Stomach smooth muscle (tissue), 2 donors: ENCODE data around the gene ELOB.

Experiments
- H3K27ac ChIP-seq: one replicate; pipeline ENCODE4 v1.7.0; 2013; ENCODE audit warnings: mild to moderate bottlenecking, low read length, inconsistent platforms
- H3K27me3 ChIP-seq, 2 donors: one replicate each; pipeline ENCODE4 v1.7.0; 2013; ENCODE audit warnings: low read length in 2 of 2; ENCODE audit not compliant: insufficient read depth in 2 of 2, control insufficient read depth in 1 of 2
- H3K36me3 ChIP-seq, 2 donors: one replicate each; pipeline ENCODE4 v1.7.0; 2013; ENCODE audit warnings: low read length in 2 of 2; ENCODE audit not compliant: control insufficient read depth in 2 of 2, insufficient read depth in 2 of 2
- H3K4me1 ChIP-seq: one replicate; pipeline ENCODE4 v1.7.0; 2013; ENCODE audit warnings: low read length; ENCODE audit not compliant: control insufficient read depth, insufficient read depth
- H3K4me3 ChIP-seq, 2 donors: one replicate each; pipeline ENCODE4 v1.7.0; 2013; ENCODE audit warnings: low read length in 2 of 2
- H3K9ac ChIP-seq, 2 donors: one replicate each; pipeline ENCODE4 v1.7.0; 2013; ENCODE audit warnings: low read length in 2 of 2, mild to moderate bottlenecking in 1 of 2
- H3K9me3 ChIP-seq, 2 donors: one replicate each; pipeline ENCODE4 v1.7.0; 2013; ENCODE audit warnings: low read length in 2 of 2; ENCODE audit not compliant: control insufficient read depth in 2 of 2
- donor health status: healthy.
- donor health status: Pancreatic carcinoma.

The ELOB gene

GRCh38 chr16:2777231-2777902 is at the start of gene ELOB:
Gene ELOB, minus strand, starts transcription at chr16:2777280. Its CDS starts 41 bp downstream, at chr16:2777239.
- Histone ChIP-seq H3K27ac (peak within 1 kb of the TSS; percentile 99), H3K36me3 (peaks cover 11 to 13% of the 10 kb centered on the region in 2 donors), H3K4me1 (peaks cover 25% of the 10 kb centered on the region), H3K9ac (peak within 1 kb of the TSS; percentile 99 to 100), H3K9me3 (no peaks in the 10 kb centered on the region), H3K27me3 (no peaks in the 10 kb centered on the region), H3K4me3 (peak within 1 kb of the TSS; percentile 72 to 96)

DNA sequence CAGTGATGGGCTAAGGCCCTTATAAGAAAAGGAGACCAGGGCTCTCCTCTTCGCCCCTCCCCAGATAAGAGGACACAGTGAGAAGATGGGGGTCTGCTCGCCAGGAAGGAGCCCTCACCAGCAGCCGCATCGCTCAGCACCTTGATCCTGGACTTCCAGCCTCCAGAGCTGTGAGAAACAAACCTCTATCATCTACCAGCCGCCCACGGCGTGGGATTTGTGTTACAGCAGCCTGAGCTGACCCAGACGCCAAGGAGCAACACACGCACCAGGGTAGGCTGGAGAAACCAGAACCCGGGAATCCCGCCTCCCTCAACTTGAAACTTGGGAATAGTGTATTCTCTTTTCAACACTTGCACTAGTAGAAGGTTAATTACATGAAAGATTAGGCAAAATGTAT is 48.8 kb upstream of the ELOB start:
- Histone ChIP-seq H3K36me3 (no peaks in the 10 kb centered on the region), H3K9me3 (no peaks in the 10 kb centered on the region), H3K4me1 (no peaks in the 10 kb centered on the region), H3K9ac (no peak overlapping the region), H3K4me3 (no peak overlapping the region), H3K27me3 (peaks cover 9 to 12% of the 10 kb centered on the region in 2 donors), H3K27ac (no peak overlapping the region)

GRCh38 chr16:2825049-2825742 is 48.1 kb upstream of the ELOB start:
- Histone ChIP-seq H3K4me3 (no peak overlapping the region), H3K4me1 (no peaks in the 10 kb centered on the region), H3K27me3 (peaks cover 6 to 11% of the 10 kb centered on the region in 2 donors), H3K36me3 (no peaks in the 10 kb centered on the region), H3K27ac (no peak overlapping the region), H3K9me3 (no peaks in the 10 kb centered on the region), H3K9ac (no peak overlapping the region)

DNA sequence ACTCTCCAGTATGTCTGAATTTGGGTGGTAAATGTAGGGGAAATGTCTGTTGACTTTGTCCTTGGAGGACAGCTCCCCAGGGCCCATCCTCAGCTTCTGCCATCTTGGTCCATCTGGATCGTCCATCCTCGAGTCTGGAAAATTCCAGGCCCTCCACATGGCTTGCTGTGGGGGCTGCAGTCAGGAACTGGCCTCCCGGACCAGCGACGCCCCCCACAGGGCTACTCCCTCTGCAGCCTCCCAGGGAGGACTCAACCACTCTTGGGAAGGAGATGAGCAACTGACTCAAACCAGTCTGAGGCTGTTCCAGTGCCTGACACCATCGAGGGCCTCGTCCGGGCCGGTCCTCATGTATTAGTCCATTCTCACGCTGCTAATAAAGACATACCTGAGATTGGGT is 47.5 kb upstream of the ELOB start:
- Histone ChIP-seq H3K36me3 (no peaks in the 10 kb centered on the region), H3K27me3 (peaks cover 5 to 7% of the 10 kb centered on the region in 2 donors), H3K4me1 (no peaks in the 10 kb centered on the region)

GRCh38 chr16:2822496-2822895 is 45.4 kb upstream of the ELOB start:
- Histone ChIP-seq H3K27me3 (peaks cover 8 to 10% of the 10 kb centered on the region in 2 donors), H3K9ac (no peak overlapping the region)

More for the DNA sequence above, 47.5 kb upstream of the ELOB start:
- no peaks in the 10 kb centered on the region for H3K9me3 ChIP-seq
- H3K9ac ChIP-seq: no peak overlapping the region
- H3K27ac ChIP-seq: no peak overlapping the region
- H3K4me3 ChIP-seq: no peak overlapping the region

GRCh38 chr16:2822158-2822495 is 45.0 kb upstream of the ELOB start:
- H3K36me3 ChIP-seq: no peaks in the 10 kb centered on the region
- H3K9me3 ChIP-seq: no peaks in the 10 kb centered on the region
- no peak overlapping the region for H3K27ac ChIP-seq
- no peak overlapping the region for H3K9ac ChIP-seq
- H3K27me3 ChIP-seq: peaks cover 8 to 10% of the 10 kb centered on the region in 2 donors
- H3K4me1 ChIP-seq: no peaks in the 10 kb centered on the region
- H3K4me3 ChIP-seq: no peak overlapping the region

More at GRCh38 chr16:2822496-2822895, 45.4 kb upstream of the ELOB start:
- Histone ChIP-seq H3K36me3 (no peaks in the 10 kb centered on the region), H3K4me3 (no peak overlapping the region), H3K4me1 (no peaks in the 10 kb centered on the region), H3K9me3 (no peaks in the 10 kb centered on the region), H3K27ac (no peak overlapping the region)

DNA sequence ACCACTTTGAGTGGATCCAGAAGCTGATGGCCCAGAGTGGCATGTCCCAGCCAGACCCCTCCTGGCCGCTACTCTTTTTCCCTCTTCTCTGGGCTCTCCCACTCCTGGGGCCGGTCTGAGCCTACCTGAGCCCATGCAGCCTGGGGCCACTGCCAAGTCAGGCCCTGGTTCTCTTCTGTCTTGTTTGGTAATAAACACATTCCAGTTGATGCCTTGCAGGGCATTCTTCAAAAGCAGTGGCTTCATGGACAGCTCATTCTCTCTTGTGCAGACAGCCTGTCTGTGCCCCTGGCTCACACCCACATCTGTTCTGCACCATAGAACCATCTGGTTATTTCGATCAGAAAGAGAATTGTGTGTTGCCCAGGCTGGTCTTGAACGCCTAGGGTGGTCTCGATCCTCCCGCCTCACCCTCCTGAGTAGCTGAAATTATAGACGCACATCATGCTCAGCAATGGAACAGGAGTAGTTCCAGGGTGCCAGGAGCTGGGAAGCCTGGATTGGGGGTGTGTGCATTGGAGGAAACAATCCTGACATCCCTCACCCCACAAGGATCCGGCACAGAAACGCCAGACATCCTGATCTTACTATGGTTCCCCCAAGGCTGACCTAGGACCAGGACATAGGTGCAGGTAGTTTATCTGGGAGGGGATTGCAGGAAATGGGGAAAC is 44.5 kb upstream of the ELOB start:
- Histone ChIP-seq H3K4me1 (no peaks in the 10 kb centered on the region), H3K27me3 (peaks cover 10 to 11% of the 10 kb centered on the region in 2 donors), H3K27ac (no peak overlapping the region), H3K36me3 (no peaks in the 10 kb centered on the region), H3K9me3 (no peaks in the 10 kb centered on the region), H3K4me3 (no peak overlapping the region), H3K9ac (no peak overlapping the region)

DNA sequence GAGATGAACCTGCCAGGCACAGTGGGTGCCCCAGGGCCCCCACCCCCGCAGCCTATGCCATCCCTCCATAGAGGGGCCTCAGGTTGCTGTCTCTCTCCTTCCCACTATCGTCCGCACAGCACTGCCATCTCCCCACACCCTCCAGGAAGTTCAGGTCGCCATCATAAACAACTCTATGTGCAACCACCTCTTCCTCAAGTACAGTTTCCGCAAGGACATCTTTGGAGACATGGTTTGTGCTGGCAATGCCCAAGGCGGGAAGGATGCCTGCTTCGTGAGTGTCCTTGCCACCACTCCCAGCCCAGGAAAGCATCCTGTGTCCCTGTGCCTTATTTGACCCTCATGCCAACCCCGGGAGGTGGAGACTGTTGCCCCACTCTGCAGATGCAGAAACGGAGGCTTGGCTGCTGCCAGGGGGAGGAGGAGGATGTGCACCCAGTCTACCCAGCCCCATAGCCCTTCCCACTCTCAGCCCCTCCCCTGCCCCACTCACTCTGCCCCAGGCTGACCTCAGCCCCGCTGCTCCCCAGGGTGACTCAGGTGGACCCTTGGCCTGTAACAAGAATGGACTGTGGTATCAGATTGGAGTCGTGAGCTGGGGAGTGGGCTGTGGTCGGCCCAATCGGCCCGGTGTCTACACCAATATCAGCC is 43.9 kb upstream of the ELOB start:
- no peaks in the 10 kb centered on the region for H3K36me3 ChIP-seq
- no peak overlapping the region for H3K27ac ChIP-seq
- no peaks in the 10 kb centered on the region for H3K4me1 ChIP-seq
- no peaks in the 10 kb centered on the region for H3K9me3 ChIP-seq
- no peak overlapping the region for H3K4me3 ChIP-seq
- peaks cover 10 to 11% of the 10 kb centered on the region in 2 donors for H3K27me3 ChIP-seq
- H3K9ac ChIP-seq: no peak overlapping the region

DNA sequence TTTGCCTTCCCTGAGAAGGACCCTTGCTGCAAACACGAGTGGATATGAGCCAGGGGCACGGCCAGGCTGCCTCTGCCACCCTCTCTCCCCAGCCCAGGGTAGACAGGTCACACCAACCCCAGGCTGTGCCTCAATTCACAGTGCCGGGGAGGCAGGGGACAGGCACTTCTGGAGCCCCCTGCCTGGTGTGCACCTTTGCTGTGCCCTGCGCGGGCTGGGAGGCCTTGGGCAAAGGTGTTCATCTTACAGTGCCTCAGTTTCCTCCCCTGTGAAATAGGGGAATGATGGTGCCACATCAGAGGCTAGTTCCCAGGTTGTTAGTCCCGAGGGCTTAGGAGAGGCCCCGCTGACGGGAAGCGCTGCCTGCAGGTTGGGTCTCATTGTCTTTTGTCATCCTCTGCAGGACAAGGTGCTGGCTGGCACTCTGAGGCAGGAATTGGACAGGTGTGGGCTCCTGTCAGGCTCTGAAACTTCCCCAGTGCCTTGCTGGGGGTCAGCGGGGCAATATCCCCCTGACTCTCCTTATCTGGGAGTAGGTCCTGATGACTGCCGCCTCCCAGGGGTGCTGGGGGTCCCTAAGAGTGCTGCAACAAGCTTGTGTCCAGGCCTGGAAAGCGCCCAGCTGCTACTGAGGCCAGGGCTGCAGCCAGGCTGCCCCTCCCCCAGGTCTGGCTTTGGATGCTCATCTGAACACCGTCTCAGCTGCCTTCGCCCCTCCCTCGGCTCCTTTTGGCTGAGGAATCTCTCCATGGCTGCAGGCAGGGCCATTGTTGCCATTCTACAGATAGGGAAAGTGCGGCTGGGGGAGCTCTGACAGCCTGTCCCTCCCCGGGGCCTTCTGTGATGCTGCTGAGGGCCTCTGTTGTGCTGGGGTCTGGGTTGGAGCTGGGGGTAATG is 43.1 kb upstream of the ELOB start:
- Histone ChIP-seq H3K4me3 (no peak overlapping the region), H3K9ac (no peak overlapping the region), H3K36me3 (no peaks in the 10 kb centered on the region), H3K4me1 (no peaks in the 10 kb centered on the region), H3K27me3 (peaks cover 11 to 14% of the 10 kb centered on the region in 2 donors), H3K9me3 (no peaks in the 10 kb centered on the region), H3K27ac (no peak overlapping the region)
